ENCODE results near the gene ADAM10.
A peak's percentile ranks its signal among the peaks of the same experiment; 100 is the strongest.

ADAM10 gene

GRCh38 chr15:58649175-58649574, 100.3 kb downstream of the ADAM10 start:
- H3K4me3 ChIP-seq (ENCODE audit: low read depth, low read length), result no peak overlapping the region
- TF ChIP-seq CTCF (IDR thresholded peaks at IDR 0.05; ENCODE audit: low read depth, low read length), result no peak
- in situ Hi-C loops (cut with HindIII; ENCODE audit: low sequenced_read_pairs), result no loop called here
- DNase-seq (ENCODE audit: low read depth, low spot score), result no peak

- in situ Hi-C loops (cut with HindIII; ENCODE audit: low sequenced_read_pairs), result no loop called here
- TF ChIP-seq CTCF (IDR thresholded peaks at IDR 0.05; ENCODE audit: low read depth, low read length), result no peak
- no peak for DNase-seq (ENCODE audit: low read depth, low spot score)
- H3K4me3 ChIP-seq (ENCODE audit: low read depth, low read length), result no peak overlapping the region
These were observed 105.5 kb downstream of the ADAM10 start for GRCh38 chr15:58643996-58644395.

GRCh38 chr15:58641660-58642059, 107.8 kb downstream of the ADAM10 start:
- H3K4me3 ChIP-seq (ENCODE audit: low read depth, low read length), result no peak overlapping the region
- no peak for DNase-seq (ENCODE audit: low read depth, low spot score)
- in situ Hi-C loops (cut with HindIII; ENCODE audit: low sequenced_read_pairs), result no loop called here
- TF ChIP-seq CTCF (IDR thresholded peaks at IDR 0.05; ENCODE audit: low read depth, low read length), result no peak

- no peak for DNase-seq (ENCODE audit: low read depth, low spot score)
- TF ChIP-seq CTCF (IDR thresholded peaks at IDR 0.05; ENCODE audit: low read depth, low read length), result no peak
- in situ Hi-C loops (cut with HindIII; ENCODE audit: low sequenced_read_pairs), result no loop called here
- H3K4me3 ChIP-seq (ENCODE audit: low read depth, low read length), result no peak overlapping the region
These were observed 109.5 kb downstream of the ADAM10 start for GRCh38 chr15:58639992-58640391.

- H3K4me3 ChIP-seq (ENCODE audit: low read depth, low read length), result no peak overlapping the region
- no peak for DNase-seq (ENCODE audit: low read depth, low spot score)
- in situ Hi-C loops (cut with HindIII; ENCODE audit: low sequenced_read_pairs), result no loop called here
- no peak for TF ChIP-seq CTCF (IDR thresholded peaks at IDR 0.05; ENCODE audit: low read depth, low read length)
These were observed 110.3 kb downstream of the ADAM10 start for GRCh38 chr15:58639002-58639756.

GRCh38 chr15:58632789-58633188, 116.7 kb downstream of the ADAM10 start:
- H3K4me3 ChIP-seq (ENCODE audit: low read depth, low read length), result no peak overlapping the region
- TF ChIP-seq CTCF (IDR thresholded peaks at IDR 0.05; ENCODE audit: low read depth, low read length), result no peak
- peak; percentile 80 for DNase-seq (ENCODE audit: low read depth, low spot score)
- in situ Hi-C loops (cut with HindIII; ENCODE audit: low sequenced_read_pairs), result no loop called here

Measured in astrocyte of the spinal cord (primary cell).